Measurements from ENCODE around the gene MYF5.

The MYF5 gene

GRCh38 chr12:80707126-80707829 is 9.4 kb upstream of the MYF5 start, which contains the start of gene MYF6:
Gene MYF6 (plus strand): TSS chr12:80707634. CDS start chr12:80707720, 86 bp downstream.
- DNase-seq (ENCODE audit: low read depth in 2 of 2, low spot score in 1 of 2) = no peak

GRCh38 chr12:80707830-80708258 is 8.9 kb upstream of the MYF5 start:
- no peak for DNase-seq (ENCODE audit: low read depth in 2 of 2, low spot score in 1 of 2)

- no peak for DNase-seq (ENCODE audit: low read depth in 2 of 2, low spot score in 1 of 2)
Measured at GRCh38 chr12:80708259-80708974, 8.3 kb upstream of the MYF5 start.

DNA sequence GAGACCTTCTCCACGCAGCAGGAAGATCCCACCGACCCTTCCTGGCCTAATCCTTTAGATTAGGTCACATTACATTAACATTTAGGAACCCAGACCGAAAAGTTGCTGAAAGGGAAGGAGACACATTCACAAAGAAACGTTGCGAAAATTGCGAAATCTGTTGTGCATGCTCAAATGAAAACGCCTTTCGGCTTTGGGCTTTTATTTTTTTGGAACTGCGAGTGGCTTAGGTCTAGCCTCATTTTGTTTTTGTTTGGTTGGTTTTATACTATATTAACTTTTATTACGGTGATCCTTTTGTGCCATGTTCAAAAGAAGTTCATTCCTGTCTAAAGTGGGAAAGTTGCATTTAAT is 7.8 kb upstream of the MYF5 start:
- no peak for DNase-seq (ENCODE audit: low read depth in 2 of 2, low spot score in 1 of 2)

- no peak for DNase-seq (ENCODE audit: low read depth in 2 of 2, low spot score in 1 of 2)
Measured at GRCh38 chr12:80709811-80710726, 6.6 kb upstream of the MYF5 start.

DNA sequence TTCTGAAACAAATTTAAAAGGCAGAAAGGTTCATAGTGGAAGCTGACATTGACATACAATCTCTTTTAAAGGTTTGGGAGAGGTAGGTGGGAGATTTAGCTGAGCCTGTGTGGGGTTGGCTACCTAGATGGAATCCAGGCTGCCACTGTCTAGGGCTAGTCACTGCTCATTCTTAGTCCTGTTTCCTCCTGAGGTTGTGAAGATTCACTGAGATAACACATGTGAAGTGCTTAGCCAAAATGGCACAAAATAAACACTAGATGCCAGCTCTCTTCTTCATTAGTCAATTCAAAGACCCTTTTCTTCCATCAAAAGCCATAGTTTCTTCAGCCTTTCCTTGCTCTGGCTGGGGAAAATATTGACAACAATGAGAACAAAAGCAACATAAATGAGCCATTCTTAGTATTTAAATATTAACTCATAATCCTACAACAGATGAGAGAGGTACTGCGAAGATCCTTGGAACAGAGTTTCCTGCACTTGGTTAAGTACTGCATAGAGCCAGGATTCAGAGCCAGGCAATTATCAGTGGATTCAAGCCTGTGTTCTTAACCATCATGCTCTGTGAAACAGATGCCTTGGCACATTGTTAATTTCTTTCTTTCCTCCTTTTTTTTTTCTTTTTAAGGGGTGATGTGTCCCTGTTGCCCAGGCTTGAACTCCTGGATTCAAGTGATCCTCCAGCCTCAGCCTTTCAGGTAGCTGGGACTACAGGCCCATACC is 5.8 kb upstream of the MYF5 start:
- DNase-seq (ENCODE audit: low read depth in 2 of 2, low spot score in 1 of 2) = no peak

GRCh38 chr12:80711866-80712265 is 4.8 kb upstream of the MYF5 start:
- no peak for DNase-seq (ENCODE audit: low read depth in 2 of 2, low spot score in 1 of 2)

GRCh38 chr12:80712866-80713265 is 3.8 kb upstream of the MYF5 start:
- DNase-seq (ENCODE audit: low read depth in 2 of 2, low spot score in 1 of 2) = no peak

DNA sequence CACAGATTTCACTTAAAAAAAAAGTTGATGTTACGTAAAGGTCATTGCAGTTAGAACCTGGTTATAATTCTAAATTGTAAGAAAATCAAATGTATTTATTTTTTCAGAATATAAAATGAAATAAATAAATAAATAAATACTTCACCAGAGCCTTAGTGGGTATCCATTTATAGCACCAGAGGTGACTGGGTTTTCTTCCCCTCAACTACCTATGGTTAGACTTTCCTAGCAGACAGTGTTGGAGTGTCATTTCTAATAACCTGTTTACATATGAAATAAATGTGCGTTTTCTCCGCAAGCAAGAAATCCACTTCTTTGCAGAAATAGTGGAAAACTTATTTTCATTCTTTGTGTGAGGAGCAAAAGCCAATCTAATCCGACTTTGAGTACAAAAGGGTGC is 3.3 kb upstream of the MYF5 start:
- no peak for DNase-seq (ENCODE audit: low read depth in 2 of 2, low spot score in 1 of 2)

- DNase-seq (ENCODE audit: low read depth in 2 of 2, low spot score in 1 of 2) = no peak
Measured at GRCh38 chr12:80714055-80714454, 2.7 kb upstream of the MYF5 start.

DNA sequence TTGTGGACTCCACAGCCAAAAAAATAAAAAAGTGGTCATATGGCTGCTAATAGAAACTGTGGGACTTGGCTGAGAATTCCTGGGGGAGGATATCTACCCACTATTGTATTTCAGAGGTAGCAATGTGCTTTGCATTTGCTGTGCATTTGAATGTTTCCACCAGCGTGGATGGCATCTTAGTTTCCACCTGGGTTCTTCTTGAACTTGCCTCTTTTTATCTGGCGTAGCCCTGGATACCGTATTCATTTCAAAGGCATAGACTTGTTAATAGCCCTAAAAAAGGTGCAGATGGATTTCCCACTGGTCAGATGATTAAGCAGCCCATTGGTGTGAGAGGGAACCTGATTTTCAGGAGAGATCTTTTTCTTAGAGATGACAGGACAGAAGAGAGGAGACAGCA is 1.9 kb upstream of the MYF5 start:
- DNase-seq (ENCODE audit: low read depth in 2 of 2, low spot score in 1 of 2) = no peak

- DNase-seq (ENCODE audit: low read depth in 2 of 2, low spot score in 1 of 2) = no peak
Measured at GRCh38 chr12:80715713-80716249, 931 bp upstream of the MYF5 start.

DNA sequence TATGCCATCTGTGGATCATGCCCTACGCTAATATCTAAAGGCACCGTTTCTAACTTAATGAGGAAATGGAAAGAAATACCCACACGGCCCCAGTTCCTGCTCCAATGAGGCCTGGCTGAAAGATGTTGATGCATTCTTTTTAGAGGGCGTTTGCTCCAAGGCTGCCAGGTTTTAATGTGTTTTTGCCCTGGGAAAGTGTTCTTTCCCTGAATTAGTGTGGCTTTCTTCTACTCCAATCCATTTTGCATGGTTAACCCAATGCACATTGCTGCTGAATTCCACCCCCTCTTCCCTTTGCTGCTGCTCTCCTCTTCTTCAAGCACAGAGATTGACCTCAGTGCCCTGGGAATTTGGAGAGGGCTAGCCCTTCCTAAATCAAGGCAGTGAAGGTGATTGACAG is 1.1 kb downstream of the MYF5 start:
- no peak for DNase-seq (ENCODE audit: low read depth in 2 of 2, low spot score in 1 of 2)

DNA sequence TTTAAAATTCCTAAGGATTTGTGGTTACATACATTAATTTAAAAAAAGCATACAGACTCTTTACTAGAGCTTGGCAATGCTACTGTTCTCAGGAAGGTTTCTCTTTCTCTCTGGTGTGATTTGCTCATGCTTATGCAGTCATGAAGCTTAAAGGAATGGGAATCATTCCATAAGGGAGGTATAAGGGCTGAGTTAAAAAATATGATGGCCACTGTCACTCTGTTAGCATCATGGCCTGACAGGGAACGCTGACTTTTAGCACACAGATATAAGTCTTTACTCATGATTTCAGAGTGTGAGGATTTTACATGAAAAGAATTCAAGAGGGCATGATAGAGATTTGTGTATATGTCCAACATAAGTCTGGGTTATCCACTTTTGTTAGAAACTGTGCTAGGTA is 3.8 kb downstream of the MYF5 start:
- DNase-seq (ENCODE audit: low read depth in 2 of 2, low spot score in 1 of 2) = no peak

DNA sequence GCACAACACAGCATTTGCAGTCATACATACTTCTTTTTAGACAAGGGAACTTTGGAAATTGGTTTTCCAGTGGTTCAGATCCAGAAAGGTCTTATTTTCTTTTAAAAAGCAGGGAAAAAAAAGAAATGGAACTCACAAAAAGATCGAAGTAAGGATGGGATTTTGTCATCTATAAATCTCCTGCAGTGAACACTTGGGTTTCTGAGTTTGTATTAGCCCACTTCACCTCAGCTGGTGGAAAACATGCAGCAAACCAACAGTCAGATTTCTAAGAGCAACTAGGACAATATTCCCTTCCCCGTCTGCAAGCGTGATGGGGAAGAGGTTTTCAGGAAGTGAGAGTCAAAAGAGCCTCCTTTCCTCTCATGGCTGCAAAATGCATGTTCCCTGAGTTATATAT is 4.6 kb downstream of the MYF5 start:
- no peak for DNase-seq (ENCODE audit: low read depth in 2 of 2, low spot score in 1 of 2)

DNA sequence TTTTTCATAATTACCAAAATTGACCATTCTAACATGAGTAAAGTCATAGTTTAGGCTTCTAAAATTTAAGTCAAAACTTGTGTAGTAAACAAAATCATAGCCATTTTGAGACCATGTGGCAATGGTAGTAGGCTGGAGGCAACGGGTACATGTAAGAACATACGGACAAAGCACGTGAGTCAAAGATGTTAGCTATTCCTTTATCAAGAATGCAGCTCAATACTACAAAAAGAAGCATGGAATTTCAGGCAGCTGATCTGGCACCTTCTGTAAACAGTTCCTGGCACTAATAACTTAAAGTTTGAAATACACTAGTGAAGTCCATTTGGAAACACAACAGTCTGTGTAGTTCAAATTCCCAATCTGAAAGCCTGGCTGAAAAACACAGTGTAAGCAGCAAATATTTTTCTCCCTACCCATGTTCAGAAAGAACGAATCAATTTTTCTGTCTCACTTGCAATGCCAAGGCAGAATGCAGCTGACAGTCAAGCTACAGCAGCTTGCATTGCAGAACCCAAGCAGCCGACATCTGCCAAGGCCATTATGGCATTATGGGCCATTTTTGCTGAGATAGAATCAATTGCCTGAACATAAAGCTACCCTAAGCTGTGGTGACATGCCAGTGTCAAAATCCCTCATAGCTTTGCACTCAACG is 29.3 kb downstream of the MYF5 start:
- no peak for DNase-seq (ENCODE audit: low read depth in 2 of 2, low spot score in 1 of 2)

DNA sequence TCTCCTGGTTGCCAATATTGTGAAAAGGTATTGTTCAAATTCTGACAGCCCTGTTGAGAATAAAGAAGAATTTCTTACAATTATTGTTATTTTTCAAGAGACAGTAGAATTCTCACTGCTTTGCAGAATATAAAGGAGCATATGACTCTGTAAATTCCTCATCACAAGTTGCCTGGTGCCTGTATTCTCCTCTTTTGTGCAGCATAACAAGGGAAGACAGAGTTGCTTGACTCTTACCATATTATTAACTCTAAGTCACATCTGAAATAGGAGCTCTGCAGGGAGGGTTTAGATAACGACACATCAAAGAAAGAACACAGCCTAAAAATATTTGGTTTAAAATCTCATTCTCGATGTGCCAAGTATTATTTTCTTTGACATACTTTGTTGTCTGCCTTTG is 31.1 kb downstream of the MYF5 start:
- no peak for DNase-seq (ENCODE audit: low read depth in 2 of 2, low spot score in 1 of 2)

DNA sequence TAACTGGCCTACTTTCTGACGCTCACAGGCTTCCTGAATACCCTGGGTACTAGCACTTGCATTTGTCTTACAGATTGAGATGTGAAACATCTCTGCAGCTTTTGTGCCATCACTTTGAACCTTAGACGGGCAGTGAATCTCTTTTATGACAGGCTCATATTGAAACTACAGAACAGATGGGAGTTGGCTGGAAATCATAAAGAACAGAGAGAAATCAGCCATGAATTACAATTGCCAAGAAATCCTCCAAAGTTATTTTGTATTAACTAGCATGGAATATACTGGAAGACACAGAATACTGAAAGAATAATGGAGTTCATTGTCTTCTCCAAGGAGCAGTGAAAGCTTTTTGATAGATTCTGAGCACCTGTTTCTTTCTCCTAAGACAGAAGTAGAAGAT is 32.7 kb downstream of the MYF5 start:
- DNase-seq (ENCODE audit: low read depth in 2 of 2, low spot score in 1 of 2) = no peak

DNA sequence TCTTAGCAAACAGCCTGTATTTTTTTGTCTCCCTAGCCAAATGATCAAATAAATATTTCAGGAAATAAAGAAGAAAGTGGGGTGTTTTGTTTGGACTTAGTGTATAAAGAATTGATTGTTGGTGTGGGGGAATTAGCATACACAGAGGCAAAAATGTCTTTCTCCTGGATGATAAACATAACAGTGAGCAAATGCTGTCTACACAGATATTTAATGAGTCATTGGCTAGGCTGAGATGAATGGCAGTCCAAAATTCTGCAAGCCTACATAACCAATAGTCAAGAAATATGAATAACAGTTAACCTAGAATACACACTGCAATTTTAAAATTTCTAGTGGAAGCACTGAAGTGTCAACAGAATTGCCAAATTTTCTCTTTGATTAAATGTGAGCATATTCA is 35.8 kb downstream of the MYF5 start:
- no peak for DNase-seq (ENCODE audit: low read depth in 2 of 2, low spot score in 1 of 2)

GRCh38 chr12:80754274-80754673 is 37.6 kb downstream of the MYF5 start:
- DNase-seq (ENCODE audit: low read depth in 2 of 2, low spot score in 1 of 2) = no peak
